ENCODE measurements around the gene PPME1.

Gene PPME1

DNA sequence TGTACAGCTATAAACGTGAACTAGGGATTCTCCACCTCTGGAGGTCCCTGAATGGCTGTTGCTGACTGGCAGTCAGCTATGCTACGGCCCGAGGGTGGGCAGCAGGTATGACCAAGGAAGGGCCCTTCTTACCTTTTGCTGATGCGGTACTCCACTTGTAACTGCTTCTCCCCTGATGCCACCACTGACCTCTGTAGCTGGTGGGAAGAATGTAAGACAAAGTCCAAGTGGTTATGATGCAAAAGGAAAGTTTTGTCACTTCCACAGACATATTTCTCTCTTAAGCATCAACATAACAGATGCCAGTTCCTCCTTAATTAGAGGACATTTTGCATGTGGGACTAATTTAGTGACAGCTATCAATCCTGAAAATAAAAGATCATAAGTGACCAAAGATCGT lies 108.2 kb downstream of the PPME1 start:
- H3K36me3 ChIP-seq (ENCODE audit: control insufficient read depth, insufficient read depth, low read length), result no peaks in the 10 kb centered on the region
- H3K27me3 ChIP-seq (ENCODE audit: control insufficient read depth, insufficient read depth, low read length), result no peaks in the 10 kb centered on the region
- H3K4me1 ChIP-seq (ENCODE audit: control insufficient read depth, insufficient read depth, low read length), result no peaks in the 10 kb centered on the region
- H3K9me3 ChIP-seq (ENCODE audit: control insufficient read depth, insufficient read depth, low read length), result no peaks in the 10 kb centered on the region
- no peak overlapping the region for H3K27ac ChIP-seq (ENCODE audit: low read depth, low read length)
- H3K9ac ChIP-seq (ENCODE audit: low read depth, low read length), result no peak overlapping the region
- H3K4me3 ChIP-seq (ENCODE audit: low read depth, low read length), result no peak overlapping the region

DNA sequence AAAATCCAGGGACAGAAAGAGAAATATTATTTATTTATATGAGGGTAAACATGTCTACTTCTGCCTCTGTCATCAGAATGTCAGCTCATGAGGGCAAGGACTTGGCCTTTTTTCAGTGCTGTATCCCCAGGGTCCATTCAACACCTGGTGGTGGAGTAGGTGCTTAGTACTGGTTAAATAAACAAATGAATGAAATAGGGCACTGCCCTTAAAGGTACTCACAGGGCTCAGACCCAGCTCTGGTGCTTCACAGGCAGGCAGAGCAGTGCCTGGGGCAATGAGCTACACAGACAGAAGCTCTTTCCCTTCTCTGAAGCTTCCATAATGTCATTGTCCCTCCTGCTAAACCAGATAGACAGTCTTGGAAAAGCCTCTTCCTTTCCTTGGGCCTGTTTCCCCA lies 109.4 kb downstream of the PPME1 start:
- H3K27ac ChIP-seq (ENCODE audit: low read depth, low read length), result no peak overlapping the region
- H3K4me3 ChIP-seq (ENCODE audit: low read depth, low read length), result no peak overlapping the region
- no peaks in the 10 kb centered on the region for H3K4me1 ChIP-seq (ENCODE audit: control insufficient read depth, insufficient read depth, low read length)

DNA sequence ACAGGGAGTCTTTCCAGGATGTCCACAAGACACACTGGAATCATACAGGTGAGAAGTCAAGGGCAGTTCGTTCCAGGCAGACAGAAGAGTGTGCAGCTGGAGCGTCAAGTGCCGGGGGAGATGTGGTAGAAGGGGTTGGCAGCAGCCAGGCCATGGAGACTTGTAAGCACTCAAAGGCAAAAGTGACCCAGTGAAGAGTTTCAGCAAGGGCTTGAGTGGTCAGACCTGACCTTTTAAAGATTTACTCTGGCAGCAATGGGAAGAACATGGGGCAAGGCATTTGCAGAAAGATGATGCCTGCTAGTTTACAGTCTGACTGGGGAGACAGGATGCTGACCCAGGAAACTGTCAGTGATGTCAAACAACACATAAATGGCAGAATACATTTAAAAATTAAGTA lies 111.3 kb downstream of the PPME1 start:
- Histone ChIP-seq H3K36me3 (ENCODE audit: control insufficient read depth, insufficient read depth, low read length) (no peaks in the 10 kb centered on the region), H3K9me3 (ENCODE audit: control insufficient read depth, insufficient read depth, low read length) (no peaks in the 10 kb centered on the region), H3K4me1 (ENCODE audit: control insufficient read depth, insufficient read depth, low read length) (no peaks in the 10 kb centered on the region), H3K27me3 (ENCODE audit: control insufficient read depth, insufficient read depth, low read length) (no peaks in the 10 kb centered on the region), H3K4me3 (ENCODE audit: low read depth, low read length) (no peak overlapping the region), H3K9ac (ENCODE audit: low read depth, low read length) (no peak overlapping the region), H3K27ac (ENCODE audit: low read depth, low read length) (no peak overlapping the region)

More for the DNA sequence above, 109.4 kb downstream of the PPME1 start:
- no peaks in the 10 kb centered on the region for H3K9me3 ChIP-seq (ENCODE audit: control insufficient read depth, insufficient read depth, low read length)
- no peak overlapping the region for H3K9ac ChIP-seq (ENCODE audit: low read depth, low read length)
- H3K36me3 ChIP-seq (ENCODE audit: control insufficient read depth, insufficient read depth, low read length), result no peaks in the 10 kb centered on the region
- no peaks in the 10 kb centered on the region for H3K27me3 ChIP-seq (ENCODE audit: control insufficient read depth, insufficient read depth, low read length)

DNA sequence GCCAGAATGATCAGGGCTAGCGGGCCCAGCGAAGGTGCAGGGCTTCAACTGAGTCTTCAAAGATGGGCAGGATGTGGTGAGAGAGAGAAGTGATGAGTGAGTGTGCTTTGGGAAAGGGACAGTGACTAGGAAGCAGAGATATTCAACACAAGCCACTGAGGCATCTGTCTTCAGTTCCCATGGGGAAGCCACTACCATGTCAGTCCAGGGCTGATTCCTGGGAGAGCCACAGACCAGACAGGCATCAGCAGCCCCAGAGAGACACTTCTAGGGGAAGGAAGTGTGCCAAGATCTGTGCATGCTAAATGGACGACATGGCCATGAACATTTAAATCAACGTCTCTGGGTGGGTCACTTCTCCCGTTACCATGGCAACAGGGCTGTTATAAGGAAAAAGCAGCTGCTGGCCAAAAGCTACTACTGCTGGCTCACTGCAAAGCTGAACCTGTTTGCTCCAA lies 111.9 kb downstream of the PPME1 start:
- H3K27ac ChIP-seq (ENCODE audit: low read depth, low read length), result no peak overlapping the region
- H3K9me3 ChIP-seq (ENCODE audit: control insufficient read depth, insufficient read depth, low read length), result no peaks in the 10 kb centered on the region
- no peaks in the 10 kb centered on the region for H3K27me3 ChIP-seq (ENCODE audit: control insufficient read depth, insufficient read depth, low read length)
- no peaks in the 10 kb centered on the region for H3K4me1 ChIP-seq (ENCODE audit: control insufficient read depth, insufficient read depth, low read length)
- H3K4me3 ChIP-seq (ENCODE audit: low read depth, low read length), result no peak overlapping the region
- no peaks in the 10 kb centered on the region for H3K36me3 ChIP-seq (ENCODE audit: control insufficient read depth, insufficient read depth, low read length)
- H3K9ac ChIP-seq (ENCODE audit: low read depth, low read length), result no peak overlapping the region

GRCh38 chr11:74283580-74284180 lies 112.6 kb downstream of the PPME1 start:
- H3K9ac ChIP-seq (ENCODE audit: low read depth, low read length), result no peak overlapping the region
- H3K9me3 ChIP-seq (ENCODE audit: control insufficient read depth, insufficient read depth, low read length), result no peaks in the 10 kb centered on the region
- no peaks in the 10 kb centered on the region for H3K36me3 ChIP-seq (ENCODE audit: control insufficient read depth, insufficient read depth, low read length)
- H3K27ac ChIP-seq (ENCODE audit: low read depth, low read length), result no peak overlapping the region
- no peak overlapping the region for H3K4me3 ChIP-seq (ENCODE audit: low read depth, low read length)
- H3K27me3 ChIP-seq (ENCODE audit: control insufficient read depth, insufficient read depth, low read length), result no peaks in the 10 kb centered on the region
- H3K4me1 ChIP-seq (ENCODE audit: control insufficient read depth, insufficient read depth, low read length), result no peaks in the 10 kb centered on the region

DNA sequence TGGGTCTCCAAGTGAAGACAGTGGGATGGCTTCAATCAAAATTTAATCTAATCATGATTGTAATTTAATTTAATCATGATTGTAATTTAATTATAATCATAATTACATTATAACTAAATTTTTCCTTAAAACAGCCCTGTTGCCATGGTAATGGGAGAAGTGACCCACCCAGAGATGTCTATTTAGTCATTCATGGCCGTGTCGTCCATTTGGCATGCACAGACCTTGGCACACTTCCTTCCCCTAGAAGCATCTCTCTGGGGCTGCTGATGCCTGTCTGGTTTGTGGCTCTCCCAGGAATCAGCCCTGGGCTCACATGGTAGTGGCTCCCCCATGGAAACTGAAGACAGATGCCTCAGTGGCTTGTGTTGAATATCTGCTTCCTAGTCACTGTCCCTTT lies 113.4 kb downstream of the PPME1 start:
- no peak overlapping the region for H3K27ac ChIP-seq (ENCODE audit: low read depth, low read length)
- H3K9ac ChIP-seq (ENCODE audit: low read depth, low read length), result no peak overlapping the region
- H3K27me3 ChIP-seq (ENCODE audit: control insufficient read depth, insufficient read depth, low read length), result no peaks in the 10 kb centered on the region
- no peaks in the 10 kb centered on the region for H3K36me3 ChIP-seq (ENCODE audit: control insufficient read depth, insufficient read depth, low read length)
- no peak overlapping the region for H3K4me3 ChIP-seq (ENCODE audit: low read depth, low read length)
- H3K4me1 ChIP-seq (ENCODE audit: control insufficient read depth, insufficient read depth, low read length), result no peaks in the 10 kb centered on the region
- no peaks in the 10 kb centered on the region for H3K9me3 ChIP-seq (ENCODE audit: control insufficient read depth, insufficient read depth, low read length)

GRCh38 chr11:74288161-74288560 lies 117.1 kb downstream of the PPME1 start:
- no peaks in the 10 kb centered on the region for H3K4me1 ChIP-seq (ENCODE audit: control insufficient read depth, insufficient read depth, low read length)
- no peaks in the 10 kb centered on the region for H3K36me3 ChIP-seq (ENCODE audit: control insufficient read depth, insufficient read depth, low read length)
- H3K9ac ChIP-seq (ENCODE audit: low read depth, low read length), result no peak overlapping the region
- H3K4me3 ChIP-seq (ENCODE audit: low read depth, low read length), result no peak overlapping the region
- H3K27ac ChIP-seq (ENCODE audit: low read depth, low read length), result no peak overlapping the region
- no peaks in the 10 kb centered on the region for H3K27me3 ChIP-seq (ENCODE audit: control insufficient read depth, insufficient read depth, low read length)
- no peaks in the 10 kb centered on the region for H3K9me3 ChIP-seq (ENCODE audit: control insufficient read depth, insufficient read depth, low read length)

GRCh38 chr11:74288911-74289310 lies 117.8 kb downstream of the PPME1 start:
- no peaks in the 10 kb centered on the region for H3K9me3 ChIP-seq (ENCODE audit: control insufficient read depth, insufficient read depth, low read length)
- no peaks in the 10 kb centered on the region for H3K27me3 ChIP-seq (ENCODE audit: control insufficient read depth, insufficient read depth, low read length)
- no peak overlapping the region for H3K27ac ChIP-seq (ENCODE audit: low read depth, low read length)
- no peak overlapping the region for H3K4me3 ChIP-seq (ENCODE audit: low read depth, low read length)
- H3K36me3 ChIP-seq (ENCODE audit: control insufficient read depth, insufficient read depth, low read length), result no peaks in the 10 kb centered on the region
- no peak overlapping the region for H3K9ac ChIP-seq (ENCODE audit: low read depth, low read length)
- no peaks in the 10 kb centered on the region for H3K4me1 ChIP-seq (ENCODE audit: control insufficient read depth, insufficient read depth, low read length)

DNA sequence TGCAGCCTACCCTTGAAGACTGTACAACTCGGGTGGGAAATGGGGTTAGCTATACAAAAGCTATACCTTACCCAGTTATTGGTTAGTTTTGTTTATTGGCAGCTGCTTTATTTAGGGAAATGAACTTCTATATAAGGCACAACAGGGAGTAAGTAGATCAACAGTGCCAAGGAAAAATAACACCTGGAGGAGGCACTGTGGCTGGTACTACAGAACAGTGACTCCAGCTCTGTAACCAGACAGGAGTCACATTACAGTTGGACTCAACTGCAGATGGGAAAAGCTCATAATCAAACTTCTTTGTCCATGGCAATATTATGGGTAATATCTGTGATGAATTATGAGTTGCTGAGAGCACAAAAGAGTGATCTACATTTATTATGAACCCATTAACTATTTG lies 126.4 kb downstream of the PPME1 start:
- H3K27ac ChIP-seq (ENCODE audit: low read depth, low read length), result no peak overlapping the region
- H3K27me3 ChIP-seq (ENCODE audit: control insufficient read depth, insufficient read depth, low read length), result no peaks in the 10 kb centered on the region
- H3K9ac ChIP-seq (ENCODE audit: low read depth, low read length), result no peak overlapping the region
- no peak overlapping the region for H3K4me3 ChIP-seq (ENCODE audit: low read depth, low read length)
- no peaks in the 10 kb centered on the region for H3K36me3 ChIP-seq (ENCODE audit: control insufficient read depth, insufficient read depth, low read length)
- no peaks in the 10 kb centered on the region for H3K4me1 ChIP-seq (ENCODE audit: control insufficient read depth, insufficient read depth, low read length)
- H3K9me3 ChIP-seq (ENCODE audit: control insufficient read depth, insufficient read depth, low read length), result 0 out of 2 replicates have a peak, but pooled peaks cover 2% of the 10 kb centered on the region

GRCh38 chr11:74299015-74299414 lies 127.9 kb downstream of the PPME1 start:
- no peak overlapping the region for H3K4me3 ChIP-seq (ENCODE audit: low read depth, low read length)
- no peak overlapping the region for H3K9ac ChIP-seq (ENCODE audit: low read depth, low read length)
- no peak overlapping the region for H3K27ac ChIP-seq (ENCODE audit: low read depth, low read length)
- no peaks in the 10 kb centered on the region for H3K27me3 ChIP-seq (ENCODE audit: control insufficient read depth, insufficient read depth, low read length)
- no peaks in the 10 kb centered on the region for H3K36me3 ChIP-seq (ENCODE audit: control insufficient read depth, insufficient read depth, low read length)
- no peaks in the 10 kb centered on the region for H3K4me1 ChIP-seq (ENCODE audit: control insufficient read depth, insufficient read depth, low read length)
- 0 out of 2 replicates have a peak, but pooled peaks cover 2% of the 10 kb centered on the region for H3K9me3 ChIP-seq (ENCODE audit: control insufficient read depth, insufficient read depth, low read length)
